ENCODE measurements around the gene MS4A10.

- TF ChIP-seq POLR2AphosphoS5 (IDR thresholded peaks at IDR 0.05; ENCODE audit: low read depth, low read length) (no peak), REST (IDR thresholded peaks at IDR 0.05; ENCODE audit: insufficient read depth in 1 of 2, low read depth in 2 of 2, low read length in 2 of 2) (no peak), TAF1 (IDR thresholded peaks at IDR 0.05; ENCODE audit: borderline replicate concordance, insufficient read depth, low read length) (no peak)
Measured at GRCh38 chr11:60798631-60799030, 13.5 kb downstream of the MS4A10 start.
